GM12878 (cell line): Measurements from ENCODE around the gene CYTL1. TPM values are rescaled to one million over a fixed set of nuclear protein-coding genes. Genes with fewer than 3 reads are reported as not detected.

Experiments used
- ATAC-seq: fragments of 200-7000 bp; cut with Tn5 transposase; 3 replicates; pipeline ENCODE4 v1.9.1; 2020; ENCODE audit warnings: mild to moderate bottlenecking, moderate library complexity
- BruUV-seq: library from RNA; stranded (reverse); fragments of 400-500 nt; replicated peaks from 2 replicates; lab custom pipeline; 2021; lab: Mats Ljungman, UMichigan
- CTCF ChIA-PET: fragments of 300-600 bp; sonication (Branson Sonifier 250); formaldehyde crosslinking; extraction: SDS; loops from one replicate; lab custom pipeline; 2021; ENCODE audit warnings: inconsistent platforms; lab: Yijun Ruan, JAX
- POLR2A ChIA-PET: fragments of 350-600 bp; formaldehyde crosslinking; extraction: SDS; loops from one replicate; lab custom pipeline; 2021; ENCODE audit warnings: inconsistent platforms; lab: Charles Lee
- RAD21 ChIA-PET: fragments of 300-600 bp; sonication (Branson Sonifier 250); formaldehyde crosslinking; loops from one replicate; lab custom pipeline; 2023; ENCODE audit warnings: antibody characterized with exemption; ENCODE audit not compliant: unreplicated experiment; lab: Charles Lee
- SMC1A ChIA-PET: fragments of 300-600 bp; sonication (Branson Sonifier 250); formaldehyde crosslinking; loops from one replicate; lab custom pipeline; 2023; ENCODE audit not compliant: unreplicated experiment, uncharacterized antibody; lab: Charles Lee
- DNase-seq: peaks from one replicate; pipeline ENCODE4 v3.0.0-alpha.2; 2011; ENCODE audit warnings: low read depth, low spot score
- FAIRE-seq: peaks from 3 replicates; lab custom pipeline; 2011; peaks lifted over from hg19 to GRCh38; lab: Jason Lieb, UNC
- H2AFZ ChIP-seq: 2 replicates; pipeline ENCODE4 v1.6.0; 2011; ENCODE audit warnings: low read depth, low read length, control low read depth; ENCODE audit not compliant: control insufficient read depth
- H3K27ac ChIP-seq: 2 replicates; pipeline ENCODE4 v1.5.1; 2011; ENCODE audit warnings: control low read depth; ENCODE audit not compliant: control insufficient read depth, insufficient read depth
- H3K27me3 ChIP-seq, 2 experiments: replicated peaks in 1 of 2; 2 replicates each; pipeline versions ENCODE4 v1.6.0 to v1.6.1; 2011; ENCODE audit warnings: low read length in 1 of 2; ENCODE audit not compliant: control insufficient read depth in 2 of 2, insufficient read depth in 2 of 2
- H3K36me3 ChIP-seq, 2 experiments: 2 replicates each; pipeline ENCODE4 v1.5.1; 2011; ENCODE audit warnings: low read length in 1 of 2; ENCODE audit not compliant: control insufficient read depth in 2 of 2, insufficient read depth in 2 of 2
- H3K4me1 ChIP-seq: 2 replicates; pipeline ENCODE4 v1.6.1; 2011; ENCODE audit warnings: mild to moderate bottlenecking, low read length, moderate library complexity, mixed read lengths; ENCODE audit not compliant: control insufficient read depth, insufficient read depth
- H3K4me2 ChIP-seq: 2 replicates; pipeline ENCODE4 v1.6.0; 2011; ENCODE audit warnings: control low read depth; ENCODE audit not compliant: control insufficient read depth, insufficient read depth
- H3K4me3 ChIP-seq: fragments of 200-600 bp; sonication (generic); 2 replicates; pipeline ENCODE4 v1.5.1; 2016
- H3K79me2 ChIP-seq: 2 replicates; pipeline ENCODE4 v1.6.0; 2011; ENCODE audit warnings: low read length; ENCODE audit not compliant: control insufficient read depth, insufficient read depth
- H3K9ac ChIP-seq: 2 replicates; pipeline ENCODE4 v1.8.0; 2011; ENCODE audit warnings: low read length, control low read depth, mixed read lengths; ENCODE audit not compliant: control insufficient read depth, insufficient read depth
- H3K9me3 ChIP-seq: replicated peaks from 3 replicates; pipeline ENCODE4 v1.5.1; 2011; ENCODE audit warnings: mild to moderate bottlenecking, low read length; ENCODE audit not compliant: control insufficient read depth, insufficient read depth
- H4K20me1 ChIP-seq: 2 replicates; pipeline ENCODE4 v1.6.0; 2011; ENCODE audit not compliant: control insufficient read depth, insufficient read depth
- CHD4 ChIP-seq: fragments of 200-600 bp; sonication (generic); IDR thresholded peaks from 2 replicates; pipeline ENCODE4 v1.6.1; 2016; ENCODE audit warnings: mild to moderate bottlenecking
- CTCF ChIP-seq, 3 experiments: IDR thresholded peaks in 2 of 3; conservative IDR thresholded peaks in 1 of 3; 2 replicates each; pipeline ENCODE4 v1.5.1; 2011; ENCODE audit warnings: low read depth in 3 of 3, low read length in 3 of 3, mild to moderate bottlenecking in 3 of 3, control low read depth in 2 of 3, moderate library complexity in 2 of 3, inconsistent platforms in 1 of 3, mixed read lengths in 1 of 3; ENCODE audit not compliant: control insufficient read depth in 2 of 3, insufficient read depth in 1 of 3; ENCODE audit errors: extremely low read depth in 1 of 3
- E2F8 ChIP-seq: fragments of 450-650 bp; IDR thresholded peaks from 2 replicates; pipeline ENCODE4 v1.6.1; 2018; ENCODE audit warnings: mild to moderate bottlenecking, low read depth, moderate library complexity; ENCODE audit not compliant: partially characterized antibody
- HCFC1 ChIP-seq: fragments of 150-350 bp; IDR thresholded peaks from 2 replicates; pipeline ENCODE4 v1.6.1; 2014; ENCODE audit warnings: low read length
- JUNB ChIP-seq: IDR thresholded peaks from 2 replicates; pipeline ENCODE4 v1.6.1; 2016; ENCODE audit warnings: antibody characterized with exemption, mild to moderate bottlenecking
- PML ChIP-seq: IDR thresholded peaks from 2 replicates; pipeline ENCODE4 v1.6.1; 2012; ENCODE audit warnings: low read length, inconsistent platforms
- ZBTB11 ChIP-seq: fragments of 450-650 bp; formaldehyde crosslinking; IDR thresholded peaks from 2 replicates; pipeline ENCODE4 v1.5.0; 2022; ENCODE audit warnings: mild to moderate bottlenecking, missing genetic modification characterization
- ZNF687 ChIP-seq: fragments of 450-650 bp; IDR thresholded peaks from 2 replicates; pipeline ENCODE4 v1.6.1; 2017; ENCODE audit warnings: mild to moderate bottlenecking, moderate library complexity
- WGBS: methylation state at CpG from one replicate; pipeline ENCODE4 v1.1.6; 2016; ENCODE audit warnings: low lambda C conversion rate; ENCODE audit not compliant: insufficient replicate concordance, insufficient coverage; ENCODE audit errors: missing lambda C conversion rate; 5-methylcytosine and 5-hydroxymethylcytosine counted together
- in situ Hi-C: fragments of 300-500 bp; cut with MboI; formaldehyde crosslinking; loops from 9 replicates; pipeline ENCODE4 v1.14.3; 2018; ENCODE audit warnings: mixed read lengths
- intact Hi-C: fragments of 100-400 bp; cut with micrococcal nuclease; formaldehyde crosslinking; loops from one replicate; pipeline ENCODE4 v1.14.2; 2022; ENCODE audit not compliant: unreplicated experiment
- polyA plus RNA-seq, 11 experiments: library from polyadenylated mRNA; depleted of rRNA in 4 of 11; unstranded in 6 of 11; stranded (reverse) in 5 of 11; fragments of >200 nt; fragmentation: Nextera tagmentation in 4 of 11; fragmentation: Illumina TruSeq in 1 of 11; extraction: Ambion mirVana in 4 of 11; extraction: Trizol in 1 of 11; gene quantifications; 1 replicate in 1 of 11; 2 replicates in 10 of 11; pipeline versions ENCODE4 v1.2.1 to v1.2.3, GENCODE V29; 2011 to 2016; ENCODE audit warnings: inconsistent platforms in 2 of 11, missing spikeins in 2 of 11, low read depth in 1 of 11
- total RNA-seq, 4 experiments: library from RNA; depleted of rRNA in 3 of 4; stranded (reverse); fragments of >200 nt in 3 of 4; fragmentation: Illumina TruSeq in 1 of 4; extraction: Trizol in 1 of 4; gene quantifications; 2 replicates each; pipeline versions ENCODE4 v1.2.1 to v1.2.3, GENCODE V29; 2013 to 2021
- TF ChIP-seq, protein P1 (sequence below): IDR thresholded peaks from 2 replicates; pipeline ENCODE4 v1.6.1; 2011; ENCODE audit warnings: low read depth, low read length, improper control_type of control experiment, borderline replicate concordance

Gene CYTL1
- total and polyA plus RNA-seq, 10 of the 15 experiments (the other 5 are each of a cell fraction or from before 2014, with no cell fraction given), result not detected

- Histone ChIP-seq H3K4me2 (no peak overlapping the region), H3K36me3 (no peaks in the 10 kb centered on the region), H3K4me3 (no peak overlapping the region), H4K20me1 (no peaks in the 10 kb centered on the region), H3K27ac (no peak overlapping the region), H2AFZ (no peak overlapping the region), H3K9ac (no peak overlapping the region), H3K4me1 (0 out of 2 replicates have a peak, but pooled peaks cover 2% of the 10 kb centered on the region), H3K9me3 (no peaks in the 10 kb centered on the region; the same call in 2 of the 3 replicates), H3K79me2 (no peaks in the 10 kb centered on the region), H3K27me3 (no peaks in the 10 kb centered on the region)
- SMC1A ChIA-PET, result no interaction called here
- BruUV-seq, result no TSS peak
- whole genome bisulfite sequencing, result 55% methylated on average over 9 of the region's 9 CpGs
- RAD21 ChIA-PET, result no interaction called here
- FAIRE-seq, result no peak
- ATAC-seq, result no peak
- in situ Hi-C loops (no loop called here), intact Hi-C loops (no loop called here)
- POLR2A ChIA-PET, result no interaction called here
- CTCF ChIA-PET, result interaction anchor here (1.5 kb wide), 1 partner anchor 782 kb away, joined by 4 read pairs; no protein-coding TSS in a partner anchor
- DNase-seq, result no peak
- TF ChIP-seq, protein P1, sequence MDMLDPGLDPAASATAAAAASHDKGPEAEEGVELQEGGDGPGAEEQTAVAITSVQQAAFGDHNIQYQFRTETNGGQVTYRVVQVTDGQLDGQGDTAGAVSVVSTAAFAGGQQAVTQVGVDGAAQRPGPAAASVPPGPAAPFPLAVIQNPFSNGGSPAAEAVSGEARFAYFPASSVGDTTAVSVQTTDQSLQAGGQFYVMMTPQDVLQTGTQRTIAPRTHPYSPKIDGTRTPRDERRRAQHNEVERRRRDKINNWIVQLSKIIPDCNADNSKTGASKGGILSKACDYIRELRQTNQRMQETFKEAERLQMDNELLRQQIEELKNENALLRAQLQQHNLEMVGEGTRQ, result no peak
- TF ChIP-seq E2F8 (no peak), ZNF687 (no peak), CHD4 (no peak), ZBTB11 (no peak), JUNB (no peak), CTCF (IDR thresholded peaks at IDR 0.05 in 2 of 3, conservative IDR thresholded peaks at IDR 0.05 in 1 of 3; ENCODE audit: control insufficient read depth in 2 of 3, extremely low read depth in 1 of 3, insufficient read depth in 1 of 3, low read depth in 3 of 3, low read length in 3 of 3) (no peak), HCFC1 (no peak), PML (no peak)
Measured at GRCh38 chr4:5040856-5041620, 21.8 kb upstream of the CYTL1 start.
